Activated gamma-delta T cell treated with Interleukin-2 at 50 U/mL for 16 hours (primary cell): Measurements from ENCODE around the gene DLX5.

Experiments used
- DNase-seq: peaks from one replicate; pipeline ENCODE4 v3.0.0-alpha.2; 2020

Gene DLX5

GRCh38 chr7:97017192-97018125, 7.2 kb downstream of the DLX5 start:
- no peak for DNase-seq

DNA sequence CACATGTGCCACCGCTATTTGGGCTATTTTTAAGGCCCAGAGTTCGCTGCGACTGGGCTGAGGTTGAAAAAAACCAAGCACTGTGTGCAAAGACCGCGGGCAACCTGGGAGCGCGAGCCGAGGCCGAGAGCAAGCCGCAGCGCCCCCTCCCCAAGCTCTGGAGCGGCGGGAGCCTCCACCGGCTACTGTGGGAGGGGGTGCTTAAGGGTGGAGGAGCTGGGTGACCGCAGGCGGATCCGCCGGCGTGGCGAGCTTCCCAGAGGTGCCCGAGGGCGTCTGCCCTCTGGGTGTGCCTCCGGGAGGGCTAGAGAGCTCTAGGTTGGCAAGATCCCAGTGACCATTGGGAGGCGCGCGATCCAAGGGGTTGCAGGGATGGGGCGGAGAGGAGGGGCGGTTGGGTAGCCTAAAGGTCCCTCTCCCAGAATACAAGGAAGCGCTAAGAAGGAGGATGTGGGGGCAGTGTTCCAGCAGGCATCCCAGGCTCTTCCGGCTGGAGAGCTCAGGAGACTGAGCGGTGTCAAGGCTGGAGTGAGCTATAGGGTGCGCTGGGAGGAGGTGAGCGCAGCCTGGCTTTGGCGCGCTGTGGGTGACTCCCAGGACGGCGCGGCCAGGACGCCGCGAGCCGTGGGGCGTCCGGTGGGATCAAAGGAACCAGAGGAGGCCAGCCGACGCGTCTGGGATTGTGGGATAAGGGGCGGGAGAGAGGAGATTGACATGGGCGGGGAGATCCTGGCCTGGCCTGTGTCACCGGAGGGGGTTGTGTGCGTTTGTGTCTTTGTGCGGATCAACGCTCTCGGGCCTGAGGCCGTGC, 8.0 kb downstream of the DLX5 start:
- DNase-seq, result no peak

DNA sequence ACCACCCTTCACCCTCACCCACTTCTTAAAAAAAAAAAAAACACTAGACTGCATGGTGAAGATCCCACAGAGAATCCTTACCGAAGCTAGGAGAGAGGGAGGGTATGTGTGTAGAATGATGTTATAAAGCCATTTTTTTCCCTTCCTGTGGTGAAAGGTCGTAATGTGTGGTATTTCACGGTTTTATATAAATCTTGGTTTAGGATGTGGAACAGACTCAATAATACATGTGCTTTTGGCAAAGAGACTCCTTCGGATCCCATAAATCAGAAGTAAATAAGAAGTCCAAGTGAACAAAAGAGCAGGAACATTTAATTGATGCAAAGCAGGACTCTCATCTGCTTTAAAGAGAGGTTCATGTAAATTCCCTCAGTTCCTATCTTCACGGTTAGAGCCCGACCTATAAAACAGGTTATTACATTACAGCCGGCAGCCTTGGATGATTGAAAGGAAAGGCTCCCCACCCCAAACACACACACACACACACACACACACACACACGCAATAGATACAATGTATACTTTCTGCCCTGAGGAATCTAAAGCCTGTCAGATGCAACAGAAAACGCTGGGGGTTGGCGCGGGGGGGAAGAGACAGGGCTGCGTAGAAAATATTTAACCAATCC, 8.8 kb downstream of the DLX5 start:
- no peak for DNase-seq

DNA sequence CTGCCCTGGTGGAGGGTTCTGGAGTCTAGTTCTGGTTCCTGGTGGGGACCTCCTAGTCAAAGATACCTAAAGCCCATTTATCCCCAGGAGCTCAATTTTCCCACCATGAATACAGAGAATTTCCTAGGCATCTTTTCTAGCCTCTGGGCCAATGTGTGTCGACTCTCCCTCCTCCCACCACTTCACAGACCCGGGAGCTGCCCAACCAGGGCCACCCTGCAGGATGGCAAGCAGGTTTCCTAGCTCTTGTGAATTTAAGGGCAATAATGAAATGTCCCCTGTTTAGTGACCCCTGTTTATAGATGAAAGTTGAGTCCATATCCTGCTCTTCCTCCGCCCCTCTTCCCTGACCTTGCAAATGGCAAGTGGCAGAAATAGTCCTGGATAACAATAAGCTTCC, 9.4 kb downstream of the DLX5 start:
- no peak for DNase-seq

GRCh38 chr7:97014145-97014750, 10.4 kb downstream of the DLX5 start:
- no peak for DNase-seq

DNA sequence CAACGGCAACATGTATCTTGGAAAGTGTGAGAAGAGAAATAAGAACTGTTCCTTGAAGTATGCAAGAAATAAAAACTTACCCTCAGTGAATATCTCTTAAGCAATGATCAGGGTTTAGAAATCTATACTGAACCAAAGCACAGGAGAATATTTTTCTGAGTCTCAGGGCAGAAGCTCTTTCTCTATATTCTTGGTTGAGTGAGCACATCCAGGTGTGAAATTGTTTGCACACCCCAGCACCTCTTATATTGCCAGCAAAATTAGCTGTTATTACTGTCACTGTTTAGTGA, 10.8 kb downstream of the DLX5 start:
- no peak for DNase-seq

GRCh38 chr7:97013134-97013844, 11.3 kb downstream of the DLX5 start:
- DNase-seq, result no peak

GRCh38 chr7:97012365-97013133, 12.1 kb downstream of the DLX5 start:
- DNase-seq, result no peak

DNA sequence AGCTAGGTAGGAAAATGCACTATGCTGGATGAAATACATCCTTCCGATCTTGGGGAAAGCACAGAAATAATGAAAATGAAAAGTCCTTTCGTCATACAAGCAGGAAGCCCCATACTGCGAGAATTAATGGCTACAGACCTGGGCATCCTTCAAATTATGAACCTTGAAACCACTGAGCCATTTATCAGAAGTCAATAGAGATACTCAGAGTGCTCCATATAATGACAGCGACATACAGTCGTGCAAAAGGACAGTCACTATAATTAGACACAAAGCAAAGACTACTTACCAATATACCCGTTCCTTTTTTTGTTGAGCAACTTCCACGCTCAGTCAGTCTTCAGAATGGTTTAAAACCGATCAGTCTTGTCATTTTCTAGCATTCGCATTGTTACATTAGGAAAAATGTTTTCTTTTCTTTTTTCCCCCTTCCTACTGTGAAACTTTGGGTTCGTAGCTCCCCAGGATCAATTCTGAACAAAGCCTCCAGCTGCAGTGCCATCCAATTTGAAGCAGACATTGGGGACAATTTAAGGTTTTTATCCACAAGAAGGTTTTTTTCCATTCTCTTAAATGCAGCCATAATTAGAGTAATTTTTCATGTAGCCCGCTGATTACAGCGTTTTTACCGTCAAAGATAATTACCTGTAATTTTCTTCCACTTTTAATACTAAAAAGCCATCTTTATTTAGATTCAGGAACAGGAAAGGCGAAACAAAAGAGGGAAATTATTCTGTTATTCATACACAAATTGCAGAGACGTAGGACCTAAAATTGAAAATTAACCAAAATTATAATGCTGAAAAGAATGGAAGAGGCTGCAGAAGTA, 12.9 kb downstream of the DLX5 start:
- DNase-seq, result no peak

GRCh38 chr7:97011104-97011503, 13.5 kb downstream of the DLX5 start:
- no peak for DNase-seq

GRCh38 chr7:97009753-97010732, 14.6 kb downstream of the DLX5 start:
- DNase-seq, result no peak

GRCh38 chr7:97008275-97008917, 16.2 kb downstream of the DLX5 start:
- DNase-seq, result no peak

DNA sequence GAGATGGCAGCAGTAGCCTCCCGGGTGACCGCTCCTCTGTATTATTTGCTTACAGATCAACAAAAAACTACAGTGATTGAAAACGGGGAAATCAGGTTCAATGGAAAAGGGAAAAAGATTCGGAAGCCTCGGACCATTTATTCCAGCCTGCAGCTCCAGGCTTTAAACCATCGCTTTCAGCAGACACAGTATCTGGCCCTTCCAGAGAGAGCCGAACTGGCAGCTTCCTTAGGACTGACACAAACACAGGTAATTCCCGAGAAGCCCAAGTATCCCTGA, 17.1 kb downstream of the DLX5 start:
- DNase-seq, result no peak

DNA sequence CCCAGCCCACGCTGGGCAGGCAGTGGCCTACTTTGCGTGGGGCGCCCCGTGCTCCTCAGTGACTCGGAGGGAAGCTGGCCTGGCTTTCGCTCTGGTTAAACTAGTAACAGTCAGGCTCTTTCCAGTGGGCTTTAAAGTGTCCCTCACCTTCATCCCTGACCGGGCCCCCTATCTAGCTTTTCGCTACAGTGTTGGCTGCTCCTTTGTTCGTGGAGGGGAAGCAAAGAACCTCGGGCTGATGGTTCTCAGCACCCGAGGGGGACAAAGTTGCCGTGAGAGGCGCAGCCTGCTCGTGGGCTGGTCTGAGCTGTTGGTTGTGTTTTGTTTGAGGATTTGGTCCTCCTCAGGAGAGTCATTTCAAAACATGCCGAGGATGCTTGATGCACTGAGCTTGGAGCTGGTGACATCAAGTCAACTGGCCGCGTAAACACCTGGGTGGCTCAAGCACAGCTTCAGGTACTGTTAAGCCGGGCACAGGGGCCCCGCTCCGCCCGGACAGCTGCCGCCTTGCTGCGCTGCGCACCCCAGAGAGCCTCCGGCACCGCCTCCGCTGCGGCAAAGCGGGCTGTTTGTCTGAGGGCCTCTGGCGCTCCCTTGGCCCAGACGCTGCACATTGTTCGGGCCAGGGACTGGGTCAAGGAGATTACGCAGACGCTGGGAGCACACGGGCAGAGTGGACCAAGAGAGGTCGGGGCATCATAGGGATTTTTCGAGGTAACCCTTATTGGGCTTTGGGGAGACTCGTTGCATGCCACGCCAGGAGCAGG, 17.6 kb downstream of the DLX5 start:
- DNase-seq, result no peak

DNA sequence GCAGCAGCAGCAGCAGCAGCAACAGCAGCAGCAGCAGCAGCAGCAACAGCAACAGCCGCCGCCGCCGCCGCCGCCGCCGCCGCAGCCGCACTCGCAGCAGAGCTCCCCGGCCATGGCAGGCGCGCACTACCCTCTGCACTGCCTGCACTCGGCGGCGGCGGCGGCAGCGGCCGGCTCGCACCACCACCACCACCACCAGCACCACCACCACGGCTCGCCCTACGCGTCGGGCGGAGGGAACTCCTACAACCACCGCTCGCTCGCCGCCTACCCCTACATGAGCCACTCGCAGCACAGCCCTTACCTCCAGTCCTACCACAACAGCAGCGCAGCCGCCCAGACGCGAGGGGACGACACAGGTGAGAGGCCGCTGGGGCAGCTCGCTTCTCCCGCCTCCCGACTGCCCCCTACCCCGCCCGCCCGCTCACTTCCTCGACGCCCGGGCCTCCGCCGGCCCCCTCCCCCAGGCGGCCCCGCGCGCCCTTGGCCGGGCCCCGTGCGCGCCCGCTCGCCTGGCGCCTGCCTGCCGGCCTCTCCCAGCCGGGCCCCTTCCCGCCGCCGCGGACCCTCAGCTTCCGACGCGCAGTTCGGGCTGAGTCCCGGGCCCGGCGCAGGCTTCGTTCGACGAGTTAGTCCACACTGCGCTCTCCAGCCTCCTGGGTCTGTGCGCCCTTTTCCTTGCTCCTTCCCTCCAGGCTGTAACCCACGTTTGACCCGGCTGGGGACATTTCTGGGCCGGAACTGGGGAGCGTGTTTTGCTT, 18.4 kb downstream of the DLX5 start:
- no peak for DNase-seq

- no peak for DNase-seq
These were observed 19.2 kb downstream of the DLX5 start, which contains the start of gene DLX6 for GRCh38 chr7:97005183-97006054. Gene DLX6, plus strand, starts transcription at chr7:97005553. Its CDS starts 425 bp downstream, at chr7:97005978.
